Vagina (tissue), 2 donors: ENCODE measurements around the gene DEFB126.

Experiments used
- CTCF ChIP-seq, 3 experiments: fragments of 450-650 bp in 2 of 3; fragments of 200-600 bp in 1 of 3; sonication (generic) in 1 of 3; IDR thresholded peaks; one replicate each; pipeline ENCODE4 v1.5.1; 2017 to 2019; ENCODE audit warnings: antibody characterized with exemption in 3 of 3, mild to moderate bottlenecking in 2 of 3, moderate library complexity in 2 of 3
- POLR2A ChIP-seq, 2 donors: fragments of 450-650 bp; IDR thresholded peaks; one replicate each; pipeline ENCODE4 v1.6.1; 2017; ENCODE audit warnings: antibody characterized with exemption in 2 of 2, mild to moderate bottlenecking in 2 of 2, moderate library complexity in 2 of 2

- no peak for TF ChIP-seq CTCF (IDR thresholded peaks at IDR 0.05)
- TF ChIP-seq POLR2A (IDR thresholded peaks at IDR 0.05) = no peak
Observed at GRCh38 chr20:101975-102374, 40.4 kb upstream of the DEFB126 start.
